HG03108 (cell line): Measurements from ENCODE around the gene ZNF664.

Experiments used
- ATAC-seq: cut with Tn5 transposase; IDR thresholded peaks from one replicate; pipeline ENCODE4 v1.9.1; 2021; ENCODE audit warnings: moderate library complexity; ENCODE audit not compliant: unreplicated experiment

Gene ZNF664

GRCh38 chr12:123972457-123973401 lies at the start of gene ZNF664, which contains the start of gene CCDC92:
Gene ZNF664, plus strand, starts transcription at chr12:123973215. Its CDS starts 38,930 bp downstream, at chr12:124012145.
Gene CCDC92, minus strand, starts transcription at chr12:123972831. Its CDS starts 28,526 bp downstream, at chr12:123944305.
- peak; percentile 81 for ATAC-seq

GRCh38 chr12:123923927-123924326 lies 49.1 kb upstream of the ZNF664 start:
- no peak for ATAC-seq

- ATAC-seq: no peak
These were observed 48.5 kb upstream of the ZNF664 start for GRCh38 chr12:123924539-123924938.

- no peak for ATAC-seq
These were observed 44.6 kb upstream of the ZNF664 start for GRCh38 chr12:123928274-123928865.

- ATAC-seq: no peak
These were observed 44.1 kb upstream of the ZNF664 start for GRCh38 chr12:123928897-123929296.

GRCh38 chr12:123929946-123930583 lies 43.0 kb upstream of the ZNF664 start:
- ATAC-seq: no peak

GRCh38 chr12:123931686-123932321 lies 41.2 kb upstream of the ZNF664 start:
- no peak for ATAC-seq

GRCh38 chr12:123933214-123933613 lies 39.8 kb upstream of the ZNF664 start:
- no peak for ATAC-seq

- no peak for ATAC-seq
These were observed 38.9 kb upstream of the ZNF664 start for GRCh38 chr12:123934016-123934620.

GRCh38 chr12:123934829-123935228 lies 38.2 kb upstream of the ZNF664 start:
- no peak for ATAC-seq

- no peak for ATAC-seq
These were observed 37.1 kb upstream of the ZNF664 start for GRCh38 chr12:123935956-123936355.

GRCh38 chr12:123936471-123936870 lies 36.5 kb upstream of the ZNF664 start:
- no peak for ATAC-seq

GRCh38 chr12:123936956-123937706 lies 35.9 kb upstream of the ZNF664 start:
- no peak for ATAC-seq

GRCh38 chr12:123937707-123938591 lies 35.1 kb upstream of the ZNF664 start:
- ATAC-seq: no peak

GRCh38 chr12:123938679-123939480 lies 34.1 kb upstream of the ZNF664 start:
- ATAC-seq: no peak

GRCh38 chr12:123939716-123940626 lies 33.0 kb upstream of the ZNF664 start:
- ATAC-seq: no peak

- ATAC-seq: no peak
These were observed 32.4 kb upstream of the ZNF664 start for GRCh38 chr12:123940627-123940966.
